Upper lobe of left lung (tissue), 6 donors: ENCODE measurements around the gene IGSF9. TPM values are rescaled to one million over a fixed set of nuclear protein-coding genes. Genes with fewer than 3 reads are reported as not detected.

Experiments used
- ATAC-seq, 2 donors: fragments of 200-7000 bp; cut with Tn5 transposase; one replicate each; pipeline ENCODE4 v1.9.1; 2022; ENCODE audit warnings: mild to moderate bottlenecking in 2 of 2, moderate library complexity in 2 of 2; ENCODE audit not compliant: low FRiP score in 2 of 2
- DNase-seq, 2 donors: peaks; one replicate each; pipeline ENCODE4 v3.0.0-alpha.2; 2019 to 2020
- H3K27ac ChIP-seq, 4 donors: fragments of 200-600 bp; sonication (generic); one replicate each; pipeline ENCODE4 v1.5.1; 2016 to 2019
- H3K27me3 ChIP-seq, 4 donors: fragments of 200-600 bp; sonication (generic); one replicate each; pipeline ENCODE4 v1.5.1; 2017 to 2019
- H3K36me3 ChIP-seq, 4 donors: fragments of 200-600 bp; sonication (generic); one replicate each; pipeline ENCODE4 v1.5.1; 2016 to 2019
- H3K4me1 ChIP-seq, 4 donors: fragments of 200-600 bp; sonication (generic); one replicate each; pipeline ENCODE4 v1.5.1; 2018 to 2019
- H3K4me3 ChIP-seq, 4 donors: fragments of 200-600 bp; sonication (generic); one replicate each; pipeline ENCODE4 v1.5.1; 2017 to 2019; ENCODE audit warnings: mild to moderate bottlenecking in 2 of 4, moderate library complexity in 1 of 4
- H3K9me3 ChIP-seq, 4 donors: fragments of 200-600 bp; sonication (generic); one replicate each; pipeline ENCODE4 v1.5.1; 2018 to 2019
- CTCF ChIP-seq, 6 experiments: fragments of 450-650 bp in 4 of 6; fragments of 200-600 bp in 2 of 6; sonication (generic) in 2 of 6; IDR thresholded peaks; one replicate each; pipeline ENCODE4 v1.5.1; 2016 to 2019; ENCODE audit warnings: antibody characterized with exemption in 6 of 6
- EP300 ChIP-seq, 4 donors: sonication (generic); formaldehyde crosslinking; IDR thresholded peaks; one replicate each; pipeline ENCODE4 v1.5.1; 2017; ENCODE audit warnings: antibody characterized with exemption in 4 of 4, control low read depth in 2 of 4
- POLR2A ChIP-seq, 4 donors: fragments of 450-650 bp; IDR thresholded peaks; one replicate each; pipeline ENCODE4 v1.5.1; 2016 to 2017; ENCODE audit warnings: antibody characterized with exemption in 4 of 4, mild to moderate bottlenecking in 2 of 4
- POLR2AphosphoS5 ChIP-seq, 2 donors: sonication (generic); formaldehyde crosslinking; IDR thresholded peaks; one replicate each; pipeline ENCODE4 v1.5.1; 2017; ENCODE audit warnings: antibody characterized with exemption in 2 of 2
- WGBS, 2 donors: methylation state at CpG; one replicate each; pipeline ENCODE4 v1.1.5; 2017 to 2018; 5-methylcytosine and 5-hydroxymethylcytosine counted together
- total RNA-seq, 6 donors: library from RNA; depleted of rRNA in 4 of 6; stranded (reverse); fragments of >200 nt in 4 of 6; gene quantifications; one replicate each; pipeline versions ENCODE4 v1.1.0 to v1.2.1, GENCODE V29; 2016 to 2021
- donor health status: DM: no; HTN: no; CAD: no; lungs with moderate emphysema.
- donor health status: DM: no; HTN: yes; CAD: no; lungs with severe emphysema.

The IGSF9 gene
- total RNA-seq, 6 donors from 2014 or later = 0.55 to 2.3 (median 1.5) TPM

GRCh38 chr1:159942632-159943277 is 2.7 kb downstream of the IGSF9 start:
- TF ChIP-seq CTCF (IDR thresholded peaks at IDR 0.05) (no peak), EP300 (IDR thresholded peaks at IDR 0.05) (no peak), POLR2A (IDR thresholded peaks at IDR 0.05) (no peak), POLR2AphosphoS5 (IDR thresholded peaks at IDR 0.05) (no peak)
- WGBS, 2 donors = 89 to 92% methylated on average over 14 to 15 of the region's 15 CpGs
- ATAC-seq = no peak
- Histone ChIP-seq H3K27ac (no peak overlapping the region), H3K27me3 (peaks cover 0 to 8% (median 0%) of the 10 kb centered on the region in 4 donors), H3K4me3 (no peak overlapping the region), H3K4me1 (peaks cover 13 to 23% (median 15%) of the 10 kb centered on the region in 4 donors), H3K9me3 (no peaks in the 10 kb centered on the region), H3K36me3 (no peaks in the 10 kb centered on the region)
- peak in 1 of 2 donors; percentile 74 for DNase-seq

- H3K27me3 ChIP-seq = peaks cover 0 to 8% (median 0%) of the 10 kb centered on the region in 4 donors
- no peak overlapping the region for H3K4me3 ChIP-seq
- H3K36me3 ChIP-seq = no peaks in the 10 kb centered on the region
- no peaks in the 10 kb centered on the region for H3K9me3 ChIP-seq
- ATAC-seq (no peak), DNase-seq (no peak)
- H3K27ac ChIP-seq = no peak overlapping the region
- peaks cover 18 to 32% (median 21%) of the 10 kb centered on the region in 4 donors for H3K4me1 ChIP-seq
- WGBS, 2 donors = 78 to 83% methylated on average over 12 to 15 of the region's 15 CpGs
- TF ChIP-seq POLR2A (IDR thresholded peaks at IDR 0.05) (no peak), EP300 (IDR thresholded peaks at IDR 0.05) (no peak), POLR2AphosphoS5 (IDR thresholded peaks at IDR 0.05) (no peak), CTCF (IDR thresholded peaks at IDR 0.05) (no peak)
Observed at GRCh38 chr1:159941591-159942560, 3.5 kb downstream of the IGSF9 start.

GRCh38 chr1:159941141-159941540 is 4.3 kb downstream of the IGSF9 start:
- TF ChIP-seq POLR2AphosphoS5 (IDR thresholded peaks at IDR 0.05) (no peak), CTCF (IDR thresholded peaks at IDR 0.05) (no peak)
- Histone ChIP-seq H3K27me3 (peaks cover 0 to 8% (median 0%) of the 10 kb centered on the region in 4 donors), H3K36me3 (no peaks in the 10 kb centered on the region), H3K9me3 (no peaks in the 10 kb centered on the region), H3K27ac (no peak overlapping the region), H3K4me3 (no peak overlapping the region), H3K4me1 (peaks cover 24 to 36% (median 27%) of the 10 kb centered on the region in 4 donors)
- 79 to 84% methylated on average over 4 to 5 of the region's 5 CpGs for WGBS, 2 donors
- ATAC-seq (no peak), DNase-seq (no peak)

GRCh38 chr1:159940006-159940620 is 5.3 kb downstream of the IGSF9 start:
- no peak for DNase-seq
- TF ChIP-seq POLR2AphosphoS5 (IDR thresholded peaks at IDR 0.05) (no peak), CTCF (IDR thresholded peaks at IDR 0.05) (no peak), POLR2A (IDR thresholded peaks at IDR 0.05) (no peak), EP300 (IDR thresholded peaks at IDR 0.05) (no peak)
- Histone ChIP-seq H3K9me3 (no peaks in the 10 kb centered on the region), H3K4me3 (no peak overlapping the region), H3K27ac (no peak overlapping the region), H3K27me3 (peaks cover 0 to under 1% (median 0%) of the 10 kb centered on the region in 4 donors), H3K36me3 (no peaks in the 10 kb centered on the region), H3K4me1 (peaks cover 16 to 30% (median 20%) of the 10 kb centered on the region in 4 donors)
- no peak for ATAC-seq
- WGBS, 2 donors = 95 to 96% methylated on average over 11 of the region's 11 CpGs
